Endothelial cell of umbilical vein (primary cell): ENCODE data around the gene EHMT1. TPM values are rescaled to one million over a fixed set of nuclear protein-coding genes. Genes with fewer than 3 reads are reported as not detected.

Experiments
- BruUV-seq: library from RNA; stranded (reverse); fragments of 400-500 nt; replicated peaks from 2 replicates; lab custom pipeline; 2021; lab: Mats Ljungman, UMichigan
- CTCF ChIA-PET: fragments of 300-600, 350-600 bp; sonication (Branson Sonifier 250); formaldehyde crosslinking; loops from one replicate; lab custom pipeline; 2021; ENCODE audit warnings: antibody characterized with exemption, inconsistent platforms; lab: Charles Lee
- POLR2A ChIA-PET: fragments of 300-600, 350-600 bp; sonication (Branson Sonifier 250); formaldehyde crosslinking; loops from one replicate; lab custom pipeline; 2021; ENCODE audit warnings: antibody characterized with exemption, inconsistent platforms; lab: Charles Lee
- DNase-seq: peaks from one replicate; pipeline ENCODE4 v3.0.0-alpha.2; 2011; ENCODE audit warnings: low read depth, low spot score
- FAIRE-seq: peaks from 2 replicates; lab custom pipeline; 2011; peaks lifted over from hg19 to GRCh38; lab: Jason Lieb, UNC
- H2AFZ ChIP-seq: 2 replicates; pipeline ENCODE4 v1.6.0; 2012; ENCODE audit warnings: low read depth, low read length, control low read depth, inconsistent platforms
- H3K27ac ChIP-seq: 2 replicates; pipeline ENCODE4 v1.5.1; 2011; ENCODE audit warnings: low read depth, mild to moderate bottlenecking, control low read depth, low read length, moderate library complexity; ENCODE audit not compliant: insufficient read depth
- H3K27me3 ChIP-seq, 2 experiments: 2 replicates each; pipeline versions ENCODE4 v1.6.0 to v1.6.1; 2011; ENCODE audit warnings: low read length in 2 of 2, mixed read lengths in 1 of 2; ENCODE audit not compliant: control insufficient read depth in 2 of 2, insufficient read depth in 2 of 2
- H3K36me3 ChIP-seq, 2 experiments: 2 replicates in 1 of 2; 3 replicates in 1 of 2; pipeline ENCODE4 v1.5.1; 2011; ENCODE audit warnings: low read length in 2 of 2, mild to moderate bottlenecking in 1 of 2, moderate library complexity in 1 of 2; ENCODE audit not compliant: control insufficient read depth in 2 of 2, insufficient read depth in 2 of 2; ENCODE audit errors: extremely low read depth in 1 of 2
- H3K4me1 ChIP-seq: 3 replicates; pipeline ENCODE4 v1.5.1; 2011; ENCODE audit warnings: mild to moderate bottlenecking, low read length; ENCODE audit not compliant: control insufficient read depth, insufficient read depth; ENCODE audit errors: extremely low read depth
- H3K4me2 ChIP-seq: 2 replicates; pipeline ENCODE4 v1.6.1; 2011; ENCODE audit warnings: low read length, control low read depth, mixed read lengths; ENCODE audit not compliant: insufficient read depth
- H3K4me3 ChIP-seq, 3 experiments: fragments of 200-600 bp in 1 of 3; sonication (generic), shearing (Covaris generic) in 1 of 3; replicated peaks in 1 of 3; 2 replicates each; pipeline ENCODE4 v1.5.1; 2011 to 2016; ENCODE audit warnings: control low read depth in 3 of 3, low read length in 3 of 3, mild to moderate bottlenecking in 2 of 3, inconsistent platforms in 1 of 3, low read depth in 1 of 3, moderate library complexity in 1 of 3; ENCODE audit not compliant: insufficient read depth in 1 of 3
- H3K79me2 ChIP-seq: 2 replicates; pipeline ENCODE4 v1.6.0; 2012; ENCODE audit warnings: low read length, inconsistent platforms; ENCODE audit not compliant: control insufficient read depth, insufficient read depth
- H3K9ac ChIP-seq: replicated peaks from 2 replicates; pipeline ENCODE3; 2011; ENCODE audit warnings: low read length, control low read depth; ENCODE audit not compliant: insufficient read depth; ENCODE audit errors: extremely low read depth
- H3K9me1 ChIP-seq: replicated peaks from 3 replicates; pipeline ENCODE4 v1.6.0; 2011; ENCODE audit warnings: mild to moderate bottlenecking, low read length; ENCODE audit not compliant: control insufficient read depth, insufficient read depth; ENCODE audit errors: extremely low read depth
- H3K9me3 ChIP-seq: replicated peaks from 2 replicates; pipeline ENCODE4 v1.5.1; 2012; ENCODE audit warnings: low read length, inconsistent platforms; ENCODE audit not compliant: control insufficient read depth, insufficient read depth
- H4K20me1 ChIP-seq: replicated peaks from 2 replicates; pipeline ENCODE3; 2011; ENCODE audit warnings: mild to moderate bottlenecking, low read length; ENCODE audit not compliant: control insufficient read depth, insufficient read depth; ENCODE audit errors: extremely low read depth
- CTCF ChIP-seq, 2 donors: IDR thresholded peaks; 1 replicate in 1 of 2; 2 replicates in 1 of 2; pipeline ENCODE4 v1.5.1; 2011; ENCODE audit warnings: low read length in 2 of 2, mild to moderate bottlenecking in 2 of 2, moderate library complexity in 2 of 2, control low read depth in 1 of 2, inconsistent platforms in 1 of 2, low read depth in 1 of 2; ENCODE audit not compliant: insufficient read depth in 1 of 2; ENCODE audit errors: extremely low read depth in 1 of 2
- EZH2 ChIP-seq: IDR thresholded peaks from 2 replicates; pipeline ENCODE4 v1.6.1; 2012; ENCODE audit warnings: borderline replicate concordance, low read depth, mild to moderate bottlenecking, moderate library complexity, low read length, inconsistent platforms; ENCODE audit not compliant: severe bottlenecking
- FOS ChIP-seq: IDR thresholded peaks from 2 replicates; pipeline ENCODE4 v1.6.1; 2011; ENCODE audit warnings: mild to moderate bottlenecking, low read length, moderate library complexity, borderline replicate concordance; ENCODE audit not compliant: insufficient read depth
- GATA2 ChIP-seq: IDR thresholded peaks from 2 replicates; pipeline ENCODE4 v1.7.0; 2011; ENCODE audit warnings: low read depth, mild to moderate bottlenecking, moderate library complexity, mixed read lengths, low read length; ENCODE audit not compliant: insufficient read length, insufficient read depth
- JUN ChIP-seq: IDR thresholded peaks from 2 replicates; pipeline ENCODE4 v1.6.1; 2011; ENCODE audit warnings: borderline replicate concordance, low read depth; ENCODE audit not compliant: insufficient read length, insufficient read depth
- MAX ChIP-seq: IDR thresholded peaks from 2 replicates; pipeline ENCODE4 v1.6.1; 2011; ENCODE audit not compliant: insufficient read depth, insufficient read length
- MYC ChIP-seq: IDR thresholded peaks from one replicate; pipeline ENCODE4 v1.6.1; 2011; ENCODE audit warnings: mild to moderate bottlenecking, low read depth, low read length
- POLR2A ChIP-seq: IDR thresholded peaks from 2 replicates; pipeline ENCODE4 v1.6.1; 2012; ENCODE audit warnings: low read depth, mild to moderate bottlenecking, control low read depth, low read length
- POLR2AphosphoS5 ChIP-seq: IDR thresholded peaks from 2 replicates; pipeline ENCODE4 v1.6.1; 2012; ENCODE audit warnings: low read depth, mild to moderate bottlenecking, control low read depth, low read length, moderate library complexity; ENCODE audit not compliant: insufficient read depth
- dilution Hi-C: fragments of 300-500 bp; cut with MboI; formaldehyde crosslinking; loops from one replicate; pipeline ENCODE4 v1.15.0; 2019; ENCODE audit warnings: low sequenced_read_pairs; ENCODE audit not compliant: extremely low pct_ligation_motif_present
- intact Hi-C: fragments of 100-400 bp; cut with micrococcal nuclease; formaldehyde crosslinking; loops from one replicate; pipeline ENCODE4 v1.10.0; 2022
- polyA plus RNA-seq, 4 experiments: library from polyadenylated mRNA; depleted of rRNA in 3 of 4; stranded (reverse) in 3 of 4; unstranded in 1 of 4; fragments of >200 nt; gene quantifications; 2 replicates each; pipeline versions ENCODE4 v1.2.1 to v1.2.3, GENCODE V29; 2011 to 2012; ENCODE audit warnings: missing spikeins in 1 of 4
- total RNA-seq: library from RNA; stranded (reverse); gene quantifications from 2 replicates; pipeline ENCODE4 v1.2.3, GENCODE V29; 2021

The EHMT1 gene
- total and polyA plus RNA-seq, 2 donors (not counting 3 experiments of a cell fraction or from before 2014, with no cell fraction given) = 48.2 to 104 TPM

- H3K36me3 ChIP-seq = peaks cover 2 to 57% of the 10 kb centered on the region in 2 experiments
- no peaks in the 10 kb centered on the region for H3K4me1 ChIP-seq
- ChIA-PET POLR2A (no interaction called here), CTCF (no interaction called here)
- no peaks in the 10 kb centered on the region for H4K20me1 ChIP-seq
- no peaks in the 10 kb centered on the region for H3K9me3 ChIP-seq
- H3K4me2 ChIP-seq = no peak overlapping the region
- no TSS peak for BruUV-seq
- H3K79me2 ChIP-seq = no peaks in the 10 kb centered on the region
- no peak overlapping the region for H2AFZ ChIP-seq
- DNase-seq (no peak), FAIRE-seq (no peak)
- H3K9me1 ChIP-seq = no peaks in the 10 kb centered on the region
- dilution Hi-C loops = no loop called here
- TF ChIP-seq CTCF (IDR thresholded peaks at IDR 0.05; ENCODE audit: extremely low read depth in 1 of 2, insufficient read depth in 1 of 2, low read depth in 1 of 2, low read length in 2 of 2) = no peak
- H3K27ac ChIP-seq = no peak overlapping the region
- no peak overlapping the region for H3K4me3 ChIP-seq
- H3K27me3 ChIP-seq = no peaks in the 10 kb centered on the region
- H3K9ac ChIP-seq = no peak overlapping the region
- intact Hi-C loops = no loop called here
These were observed 178.7 kb downstream of the EHMT1 start for GRCh38 chr9:137797206-137798120.

- FAIRE-seq = no peak
- no peak overlapping the region for H3K4me3 ChIP-seq
- no peaks in the 10 kb centered on the region for H3K9me1 ChIP-seq
- no peaks in the 10 kb centered on the region for H3K9me3 ChIP-seq
- H3K4me1 ChIP-seq = no peaks in the 10 kb centered on the region
- TF ChIP-seq EZH2 (no peak), CTCF (IDR thresholded peaks at IDR 0.05; ENCODE audit: extremely low read depth in 1 of 2, insufficient read depth in 1 of 2, low read depth in 1 of 2, low read length in 2 of 2) (no peak), POLR2AphosphoS5 (no peak), POLR2A (no peak), JUN (no peak), MYC (no peak), GATA2 (no peak), FOS (no peak), MAX (no peak)
- intact Hi-C loops (no loop called here), dilution Hi-C loops (no loop called here)
- no peak overlapping the region for H3K4me2 ChIP-seq
- no TSS peak for BruUV-seq
- ChIA-PET CTCF (interaction anchor here (1.0 kb wide), 1 partner anchor 32 kb away, joined by 3 read pairs; no protein-coding TSS in a partner anchor), POLR2A (no interaction called here)
- no peaks in the 10 kb centered on the region for H3K79me2 ChIP-seq
- H3K27me3 ChIP-seq = no peaks in the 10 kb centered on the region
- no peak overlapping the region for H3K27ac ChIP-seq
- H3K36me3 ChIP-seq = peaks cover 2 to 62% of the 10 kb centered on the region in 2 experiments
- H4K20me1 ChIP-seq = no peaks in the 10 kb centered on the region
- H3K9ac ChIP-seq = no peak overlapping the region
- no peak overlapping the region for H2AFZ ChIP-seq
- DNase-seq = no peak
These were observed 179.3 kb downstream of the EHMT1 start for GRCh38 chr9:137798142-137798541.
